HepG2 (cell line): Measurements from ENCODE around the gene RIN3. TPM values are rescaled to one million over a fixed set of nuclear protein-coding genes. Genes with fewer than 3 reads are reported as not detected.

Experiments
- ATAC-seq: fragments of 200-7000 bp; cut with Tn5 transposase; 3 replicates; pipeline ENCODE4 v1.9.1; 2020; ENCODE audit warnings: mild to moderate bottlenecking, moderate library complexity
- BruUV-seq: library from RNA; stranded (reverse); fragments of 400-500 nt; replicated peaks from 2 replicates; lab custom pipeline; 2021; lab: Mats Ljungman, UMichigan
- CTCF ChIA-PET: fragments of 300-600 bp; formaldehyde crosslinking; extraction: SDS; loops from one replicate; lab custom pipeline; 2021; ENCODE audit warnings: low total read pairs, inconsistent platforms, low intra/inter-chr PET ratio; lab: Yijun Ruan, JAX
- POLR2A ChIA-PET: fragments of 350-600 bp; sonication (Branson Sonifier 250); formaldehyde crosslinking; loops from one replicate; lab custom pipeline; 2020; ENCODE audit warnings: antibody characterized with exemption, inconsistent platforms; lab: Yijun Ruan, JAX
- DNase-seq: peaks from one replicate; pipeline ENCODE4 v3.0.0-alpha.2; 2015; ENCODE audit warnings: low spot score
- FAIRE-seq: peaks from 3 replicates; lab custom pipeline; 2011; peaks lifted over from hg19 to GRCh38; lab: Jason Lieb, UNC
- H2AFZ ChIP-seq: one replicate; pipeline ENCODE4 v1.6.1; 2011; ENCODE audit warnings: low read length, inconsistent platforms
- H3K27ac ChIP-seq: fragments of 300-600 bp; 3 replicates; pipeline ENCODE4 v1.8.0; 2011; ENCODE audit warnings: mixed run types, mild to moderate bottlenecking, mixed read lengths, low read length, inconsistent platforms; ENCODE audit not compliant: insufficient read depth; ENCODE audit errors: extremely low read length
- H3K27me3 ChIP-seq, 2 experiments: fragments of 200-600 bp in 1 of 2; 2 replicates in 1 of 2; 3 replicates in 1 of 2; pipeline versions ENCODE4 v1.6.0 to v1.8.0; 2011; ENCODE audit warnings: low read length in 2 of 2, mild to moderate bottlenecking in 2 of 2, moderate library complexity in 2 of 2, inconsistent platforms in 1 of 2; ENCODE audit not compliant: insufficient read depth in 2 of 2, control insufficient read depth in 1 of 2
- H3K36me3 ChIP-seq, 2 experiments: fragments of 200-600 bp in 1 of 2; replicated peaks in 1 of 2; 2 replicates in 1 of 2; 3 replicates in 1 of 2; pipeline versions ENCODE4 v1.5.1 to v1.8.0; 2011; ENCODE audit warnings: low read length in 2 of 2, inconsistent platforms in 1 of 2; ENCODE audit not compliant: insufficient read depth in 2 of 2, control insufficient read depth in 1 of 2
- H3K4me1 ChIP-seq: 2 replicates; pipeline ENCODE4 v1.5.1; 2012; ENCODE audit warnings: low read length, inconsistent platforms; ENCODE audit not compliant: insufficient read depth
- H3K4me2 ChIP-seq: 2 replicates; pipeline ENCODE4 v1.6.0; 2011; ENCODE audit warnings: low read depth, low read length, inconsistent platforms
- H3K4me3 ChIP-seq, 3 experiments: fragments of 200-600 bp in 1 of 3; sonication (generic), shearing (Covaris generic) in 1 of 3; replicated peaks in 1 of 3; 2 replicates each; pipeline ENCODE4 v1.5.1; 2011 to 2016; ENCODE audit warnings: low read length in 3 of 3, inconsistent platforms in 2 of 3, low read depth in 2 of 3, mild to moderate bottlenecking in 2 of 3, control low read depth in 1 of 3, mixed read lengths in 1 of 3; ENCODE audit not compliant: insufficient read depth in 1 of 3
- H3K79me2 ChIP-seq: one replicate; pipeline ENCODE4 v1.6.1; 2011; ENCODE audit warnings: low read length, inconsistent platforms; ENCODE audit not compliant: insufficient read depth
- H3K9ac ChIP-seq: 2 replicates; pipeline ENCODE4 v1.6.0; 2011; ENCODE audit warnings: mild to moderate bottlenecking, low read depth, low read length, inconsistent platforms; ENCODE audit not compliant: insufficient read depth
- H3K9me3 ChIP-seq: 2 replicates; pipeline ENCODE4 v1.5.1; 2012; ENCODE audit warnings: mild to moderate bottlenecking, low read length
- H4K20me1 ChIP-seq: 2 replicates; pipeline ENCODE4 v1.6.0; 2011; ENCODE audit warnings: inconsistent platforms, mild to moderate bottlenecking, low read length, moderate library complexity; ENCODE audit not compliant: insufficient read depth
- CC2D1A ChIP-seq: sonication (generic); formaldehyde crosslinking; IDR thresholded peaks from 2 replicates; pipeline ENCODE4 v1.8.1; 2023; ENCODE audit warnings: mild to moderate bottlenecking, missing genetic modification reagents
- CTCF ChIP-seq: sonication (generic); formaldehyde crosslinking; IDR thresholded peaks from 2 replicates; pipeline ENCODE4 v1.5.0; 2020; ENCODE audit warnings: mild to moderate bottlenecking, missing genetic modification reagents, moderate library complexity
- KLF15 ChIP-seq: sonication (generic); formaldehyde crosslinking; IDR thresholded peaks from 2 replicates; pipeline ENCODE4 v1.8.1; 2023; ENCODE audit warnings: borderline replicate concordance, mild to moderate bottlenecking, inconsistent platforms, missing genetic modification reagents, mixed read lengths
- ZNF460 ChIP-seq: sonication (generic); formaldehyde crosslinking; IDR thresholded peaks from 2 replicates; pipeline ENCODE4 v1.5.1; 2020; ENCODE audit warnings: missing genetic modification reagents, mild to moderate bottlenecking, borderline replicate concordance
- ZSCAN5A ChIP-seq: sonication (generic); formaldehyde crosslinking; IDR thresholded peaks from 2 replicates; pipeline ENCODE4 v1.8.0; 2022; ENCODE audit warnings: mild to moderate bottlenecking, missing genetic modification reagents, borderline replicate concordance
- WGBS: methylation state at CpG from one replicate; pipeline ENCODE4 v1.1.6; 2017; ENCODE audit warnings: low lambda C conversion rate; 5-methylcytosine and 5-hydroxymethylcytosine counted together
- in situ Hi-C: cut with HindIII; loops from 2 replicates; pipeline ENCODE4 v1.10.0; 2017; ENCODE audit warnings: low pct_unique_long_range_greater_than_20kb; ENCODE audit not compliant: extremely low pct_ligation_motif_present
- intact Hi-C: fragments of 100-400 bp; cut with micrococcal nuclease; formaldehyde crosslinking; loops from one replicate; pipeline ENCODE4 v1.10.0; 2022; ENCODE audit not compliant: unreplicated experiment
- polyA plus RNA-seq, 8 experiments: library from polyadenylated mRNA; depleted of rRNA in 3 of 8; stranded (reverse) in 7 of 8; unstranded in 1 of 8; fragments of >200 nt; fragmentation: Illumina TruSeq in 4 of 8; extraction: Trizol in 4 of 8; gene quantifications; 2 replicates each; pipeline versions ENCODE4 v1.2.1 to v1.2.3, GENCODE V29; 2011 to 2016; ENCODE audit warnings: low read depth in 4 of 8, missing spikeins in 1 of 8, mixed read lengths in 1 of 8; ENCODE audit not compliant: insufficient read depth in 1 of 8
- total RNA-seq, 5 experiments: library from RNA; depleted of rRNA; stranded (reverse); fragments of >200 nt; fragmentation: Illumina TruSeq; extraction: Trizol; gene quantifications; 2 replicates each; pipeline ENCODE4 v1.2.3, GENCODE V29; 2016; ENCODE audit warnings: low read depth in 1 of 5
- TF ChIP-seq, protein P1 (sequence below): IDR thresholded peaks from 2 replicates; pipeline ENCODE4 v1.6.1; 2016
- TF ChIP-seq, protein P2 (sequence below): sonication (generic); formaldehyde crosslinking; IDR thresholded peaks from 2 replicates; pipeline ENCODE4 v1.5.0; 2020; ENCODE audit warnings: mild to moderate bottlenecking, missing genetic modification reagents, borderline replicate concordance

Gene RIN3
- total and polyA plus RNA-seq, 2 of the 13 experiments (the other 11 are each of a cell fraction or from before 2014, with no cell fraction given) = 2.3 to 3.6 TPM

- TF ChIP-seq, protein P1, sequence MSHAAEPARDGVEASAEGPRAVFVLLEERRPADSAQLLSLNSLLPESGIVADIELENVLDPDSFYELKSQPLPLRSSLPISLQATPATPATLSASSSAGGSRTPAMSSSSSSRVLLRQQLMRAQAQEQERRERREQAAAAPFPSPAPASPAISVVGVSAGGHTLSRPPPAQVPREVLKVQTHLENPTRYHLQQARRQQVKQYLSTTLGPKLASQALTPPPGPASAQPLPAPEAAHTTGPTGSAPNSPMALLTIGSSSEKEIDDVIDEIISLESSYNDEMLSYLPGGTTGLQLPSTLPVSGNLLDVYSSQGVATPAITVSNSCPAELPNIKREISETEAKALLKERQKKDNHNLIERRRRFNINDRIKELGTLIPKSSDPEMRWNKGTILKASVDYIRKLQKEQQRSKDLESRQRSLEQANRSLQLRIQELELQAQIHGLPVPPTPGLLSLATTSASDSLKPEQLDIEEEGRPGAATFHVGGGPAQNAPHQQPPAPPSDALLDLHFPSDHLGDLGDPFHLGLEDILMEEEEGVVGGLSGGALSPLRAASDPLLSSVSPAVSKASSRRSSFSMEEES (CRISPR knock-in tag) = no peak
- TF ChIP-seq CC2D1A = no peak
Measured at GRCh38 chr14:92655419-92656201, 142.0 kb downstream of the RIN3 start (continued).

DNA sequence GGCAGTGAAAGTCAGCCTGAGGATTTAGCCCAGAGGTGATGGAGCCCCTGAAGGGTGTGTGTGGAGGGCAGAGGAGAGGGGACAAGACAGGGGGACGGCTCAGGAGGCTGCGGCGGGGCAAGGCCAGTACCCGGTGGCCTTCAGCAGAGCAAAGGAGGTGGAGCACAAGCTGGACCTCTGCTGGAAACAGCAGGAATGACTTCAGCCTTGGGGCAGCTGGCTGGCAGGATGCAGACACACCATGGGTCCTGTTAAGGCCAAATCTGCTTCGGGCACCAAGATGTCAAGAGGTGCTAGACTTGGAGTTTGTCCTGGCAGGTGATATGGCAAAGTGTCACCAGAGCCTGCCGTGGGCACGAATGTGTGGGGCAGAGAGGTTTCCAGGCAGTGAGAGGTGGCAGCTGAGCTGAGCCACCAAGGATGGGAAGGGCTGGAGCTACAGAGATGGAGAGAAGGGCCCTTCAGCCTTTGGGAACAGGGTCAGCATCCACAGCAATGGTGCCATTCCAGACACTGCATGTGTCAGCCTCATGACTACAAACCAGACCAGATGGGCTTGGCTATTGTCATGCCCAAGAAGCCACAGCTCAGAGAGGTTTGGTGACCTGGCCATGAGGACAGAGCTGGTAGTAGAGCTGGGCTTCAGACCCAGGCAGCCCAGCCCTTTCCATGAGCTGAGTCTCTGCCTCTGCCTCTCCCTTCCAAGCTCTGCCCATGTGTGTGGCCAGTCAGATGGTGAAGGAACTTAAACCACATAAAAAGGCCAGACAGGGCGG, 142.9 kb downstream of the RIN3 start:
- no peak overlapping the region for H3K4me3 ChIP-seq
- H4K20me1 ChIP-seq = no peaks in the 10 kb centered on the region
- intact Hi-C loops (no loop called here), in situ Hi-C loops (no loop called here)
- ATAC-seq (peak; percentile 39), DNase-seq (no peak), FAIRE-seq (no peak)
- ChIA-PET POLR2A (no interaction called here), CTCF (no interaction called here)
- no peaks in the 10 kb centered on the region for H3K9me3 ChIP-seq
- no peak overlapping the region for H3K9ac ChIP-seq
- no peak for TF ChIP-seq ZNF460 (CRISPR knock-in tag)
- TF ChIP-seq, protein P2, sequence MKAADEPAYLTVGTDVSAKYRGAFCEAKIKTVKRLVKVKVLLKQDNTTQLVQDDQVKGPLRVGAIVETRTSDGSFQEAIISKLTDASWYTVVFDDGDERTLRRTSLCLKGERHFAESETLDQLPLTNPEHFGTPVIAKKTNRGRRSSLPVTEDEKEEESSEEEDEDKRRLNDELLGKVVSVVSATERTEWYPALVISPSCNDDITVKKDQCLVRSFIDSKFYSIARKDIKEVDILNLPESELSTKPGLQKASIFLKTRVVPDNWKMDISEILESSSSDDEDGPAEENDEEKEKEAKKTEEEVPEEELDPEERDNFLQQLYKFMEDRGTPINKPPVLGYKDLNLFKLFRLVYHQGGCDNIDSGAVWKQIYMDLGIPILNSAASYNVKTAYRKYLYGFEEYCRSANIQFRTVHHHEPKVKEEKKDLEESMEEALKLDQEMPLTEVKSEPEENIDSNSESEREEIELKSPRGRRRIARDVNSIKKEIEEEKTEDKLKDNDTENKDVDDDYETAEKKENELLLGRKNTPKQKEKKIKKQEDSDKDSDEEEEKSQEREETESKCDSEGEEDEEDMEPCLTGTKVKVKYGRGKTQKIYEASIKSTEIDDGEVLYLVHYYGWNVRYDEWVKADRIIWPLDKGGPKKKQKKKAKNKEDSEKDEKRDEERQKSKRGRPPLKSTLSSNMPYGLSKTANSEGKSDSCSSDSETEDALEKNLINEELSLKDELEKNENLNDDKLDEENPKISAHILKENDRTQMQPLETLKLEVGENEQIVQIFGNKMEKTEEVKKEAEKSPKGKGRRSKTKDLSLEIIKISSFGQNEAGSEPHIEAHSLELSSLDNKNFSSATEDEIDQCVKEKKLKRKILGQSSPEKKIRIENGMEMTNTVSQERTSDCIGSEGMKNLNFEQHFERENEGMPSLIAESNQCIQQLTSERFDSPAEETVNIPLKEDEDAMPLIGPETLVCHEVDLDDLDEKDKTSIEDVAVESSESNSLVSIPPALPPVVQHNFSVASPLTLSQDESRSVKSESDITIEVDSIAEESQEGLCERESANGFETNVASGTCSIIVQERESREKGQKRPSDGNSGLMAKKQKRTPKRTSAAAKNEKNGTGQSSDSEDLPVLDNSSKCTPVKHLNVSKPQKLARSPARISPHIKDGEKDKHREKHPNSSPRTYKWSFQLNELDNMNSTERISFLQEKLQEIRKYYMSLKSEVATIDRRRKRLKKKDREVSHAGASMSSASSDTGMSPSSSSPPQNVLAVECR (CRISPR knock-in tag) = no peak
- no peak for TF ChIP-seq KLF15 (CRISPR knock-in tag)
- TF ChIP-seq CTCF (CRISPR knock-in tag) = peak; percentile 24; the same call in 1 of the 2 replicates
- no peak for TF ChIP-seq ZSCAN5A (CRISPR knock-in tag)
- no peak overlapping the region for H3K27ac ChIP-seq
- no TSS peak for BruUV-seq
- H2AFZ ChIP-seq = no peak overlapping the region
- H3K79me2 ChIP-seq = no peaks in the 10 kb centered on the region
- no peaks in the 10 kb centered on the region for H3K27me3 ChIP-seq
- 96% methylated on average over 5 of the region's 8 CpGs for WGBS
- peaks cover 3 to 5% of the 10 kb centered on the region in 2 experiments; a peak in 1 of 5 replicates for H3K36me3 ChIP-seq
- no peaks in the 10 kb centered on the region for H3K4me1 ChIP-seq
- H3K4me2 ChIP-seq = no peak overlapping the region
